Body of pancreas (tissue), 4 donors: Measurements from ENCODE around the gene ZNF226.

Source experiments
- POLR2A ChIP-seq, 3 donors: fragments of 450-650 bp; IDR thresholded peaks; one replicate each; pipeline ENCODE4 v1.6.1; 2016; ENCODE audit warnings: antibody characterized with exemption in 3 of 3, mild to moderate bottlenecking in 2 of 3
- TF ChIP-seq, protein P1 (sequence below), 7 experiments: fragments of 450-650 bp in 4 of 7; fragments of 200-600 bp in 3 of 7; sonication (generic) in 3 of 7; IDR thresholded peaks; one replicate each; pipeline ENCODE4 v1.5.1; 2016 to 2019; ENCODE audit warnings: antibody characterized with exemption in 7 of 7

DNA sequence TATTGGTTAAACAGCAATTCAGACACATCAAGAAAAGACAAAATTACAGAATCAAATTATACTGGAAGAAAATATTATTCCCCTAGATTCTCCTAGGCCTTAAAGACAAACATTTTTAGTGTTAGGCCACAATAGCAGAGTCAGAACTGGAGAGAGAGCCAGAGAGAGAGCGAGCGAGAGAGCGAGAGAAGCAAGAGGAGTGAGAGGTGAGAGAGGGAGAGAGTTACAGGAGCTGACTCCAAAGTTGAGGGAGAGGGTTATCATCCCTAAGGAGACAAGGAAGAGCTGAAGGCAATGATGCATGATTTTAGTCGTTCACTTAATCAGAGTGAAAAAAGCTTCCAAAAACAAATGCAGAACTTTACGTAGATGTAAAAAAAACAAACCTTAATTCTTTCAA, 27.2 kb downstream of the ZNF226 start:
- TF ChIP-seq, protein P1, sequence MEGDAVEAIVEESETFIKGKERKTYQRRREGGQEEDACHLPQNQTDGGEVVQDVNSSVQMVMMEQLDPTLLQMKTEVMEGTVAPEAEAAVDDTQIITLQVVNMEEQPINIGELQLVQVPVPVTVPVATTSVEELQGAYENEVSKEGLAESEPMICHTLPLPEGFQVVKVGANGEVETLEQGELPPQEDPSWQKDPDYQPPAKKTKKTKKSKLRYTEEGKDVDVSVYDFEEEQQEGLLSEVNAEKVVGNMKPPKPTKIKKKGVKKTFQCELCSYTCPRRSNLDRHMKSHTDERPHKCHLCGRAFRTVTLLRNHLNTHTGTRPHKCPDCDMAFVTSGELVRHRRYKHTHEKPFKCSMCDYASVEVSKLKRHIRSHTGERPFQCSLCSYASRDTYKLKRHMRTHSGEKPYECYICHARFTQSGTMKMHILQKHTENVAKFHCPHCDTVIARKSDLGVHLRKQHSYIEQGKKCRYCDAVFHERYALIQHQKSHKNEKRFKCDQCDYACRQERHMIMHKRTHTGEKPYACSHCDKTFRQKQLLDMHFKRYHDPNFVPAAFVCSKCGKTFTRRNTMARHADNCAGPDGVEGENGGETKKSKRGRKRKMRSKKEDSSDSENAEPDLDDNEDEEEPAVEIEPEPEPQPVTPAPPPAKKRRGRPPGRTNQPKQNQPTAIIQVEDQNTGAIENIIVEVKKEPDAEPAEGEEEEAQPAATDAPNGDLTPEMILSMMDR (IDR thresholded peaks at IDR 0.05) = no peak
- TF ChIP-seq POLR2A (IDR thresholded peaks at IDR 0.05) = no peak
